ENCODE data around the gene RUFY1.
"Not testable (repeated sequence)": the region's sequence is repeated elsewhere in the genome, so short reads cannot be mapped to it uniquely, and the experiment has no call there.

The RUFY1 gene

GRCh38 chr5:179550511-179551342, at the start of gene RUFY1:
RUFY1 (plus strand) TSS chr5:179550554; CDS start chr5:179550570, 16 bp downstream.
- H3K9me3 Mint-ChIP-seq = no peaks in the 10 kb centered on the region
- peaks cover 42% of the 10 kb centered on the region for H3K4me1 Mint-ChIP-seq (ENCODE audit: low read depth)
- peak; percentile 92 for DNase-seq
- no peaks in the 10 kb centered on the region for H3K27me3 Mint-ChIP-seq
- peak within 1 kb of the TSS; percentile 98 for H3K27ac Mint-ChIP-seq
- peaks cover 33% of the 10 kb centered on the region for H3K36me3 Mint-ChIP-seq (ENCODE audit: low read depth)
- peak within 1 kb of the TSS; percentile 96 for H3K4me3 Mint-ChIP-seq

GRCh38 chr5:179501997-179502396, 48.4 kb upstream of the RUFY1 start:
- not testable (repeated sequence) for DNase-seq; H3K9me3 Mint-ChIP-seq; H3K4me1 Mint-ChIP-seq (ENCODE audit: low read depth); H3K36me3 Mint-ChIP-seq (ENCODE audit: low read depth); H3K4me3 Mint-ChIP-seq; H3K27ac Mint-ChIP-seq; H3K27me3 Mint-ChIP-seq

- H3K4me3 Mint-ChIP-seq = not testable (repeated sequence)
These were observed 47.9 kb upstream of the RUFY1 start for GRCh38 chr5:179502420-179502819.

GRCh38 chr5:179504191-179504590, 46.2 kb upstream of the RUFY1 start:
- DNase-seq = no peak
- no peak overlapping the region for H3K27ac Mint-ChIP-seq
- no peak overlapping the region for H3K4me3 Mint-ChIP-seq
- H3K36me3 Mint-ChIP-seq (ENCODE audit: low read depth) = no peaks in the 10 kb centered on the region
- H3K4me1 Mint-ChIP-seq (ENCODE audit: low read depth) = peaks cover 2% of the 10 kb centered on the region
- H3K27me3 Mint-ChIP-seq = no peaks in the 10 kb centered on the region
- no peaks in the 10 kb centered on the region for H3K9me3 Mint-ChIP-seq

More at GRCh38 chr5:179502420-179502819, 47.9 kb upstream of the RUFY1 start:
- H3K27ac Mint-ChIP-seq; H3K27me3 Mint-ChIP-seq; H3K9me3 Mint-ChIP-seq; H3K36me3 Mint-ChIP-seq (ENCODE audit: low read depth); H3K4me1 Mint-ChIP-seq (ENCODE audit: low read depth); DNase-seq: not testable (repeated sequence)

- no peaks in the 10 kb centered on the region for H3K36me3 Mint-ChIP-seq (ENCODE audit: low read depth)
- no peaks in the 10 kb centered on the region for H3K27me3 Mint-ChIP-seq
- H3K4me3 Mint-ChIP-seq = no peak overlapping the region
- H3K4me1 Mint-ChIP-seq (ENCODE audit: low read depth) = peaks cover 5% of the 10 kb centered on the region
- no peak overlapping the region for H3K27ac Mint-ChIP-seq
- no peak for DNase-seq
- no peaks in the 10 kb centered on the region for H3K9me3 Mint-ChIP-seq
These were observed 45.6 kb upstream of the RUFY1 start for GRCh38 chr5:179504600-179505396.

- Mint-ChIP-seq H3K36me3 (ENCODE audit: low read depth) (no peaks in the 10 kb centered on the region), H3K9me3 (no peaks in the 10 kb centered on the region), H3K27me3 (no peaks in the 10 kb centered on the region), H3K27ac (no peak overlapping the region), H3K4me1 (ENCODE audit: low read depth) (peaks cover 5% of the 10 kb centered on the region), H3K4me3 (no peak overlapping the region)
- no peak for DNase-seq
These were observed 44.6 kb upstream of the RUFY1 start for GRCh38 chr5:179505636-179506261.

GRCh38 chr5:179509239-179509638, 41.1 kb upstream of the RUFY1 start:
- no peak for DNase-seq
- Mint-ChIP-seq H3K27me3 (peaks cover 3% of the 10 kb centered on the region), H3K4me3 (no peak overlapping the region), H3K27ac (no peak overlapping the region), H3K36me3 (ENCODE audit: low read depth) (no peaks in the 10 kb centered on the region), H3K9me3 (no peaks in the 10 kb centered on the region), H3K4me1 (ENCODE audit: low read depth) (peaks cover 5% of the 10 kb centered on the region)

GRCh38 chr5:179509845-179510244, 40.5 kb upstream of the RUFY1 start:
- Mint-ChIP-seq H3K27me3 (peaks cover 3% of the 10 kb centered on the region), H3K4me3 (no peak overlapping the region)

GRCh38 chr5:179512452-179513000, 37.8 kb upstream of the RUFY1 start:
- H3K36me3 Mint-ChIP-seq (ENCODE audit: low read depth) = no peaks in the 10 kb centered on the region
- peaks cover 5% of the 10 kb centered on the region for H3K4me1 Mint-ChIP-seq (ENCODE audit: low read depth)
- H3K27ac Mint-ChIP-seq = no peak overlapping the region
- no peak overlapping the region for H3K4me3 Mint-ChIP-seq
- H3K27me3 Mint-ChIP-seq = peaks cover 9% of the 10 kb centered on the region
- no peaks in the 10 kb centered on the region for H3K9me3 Mint-ChIP-seq
- no peak for DNase-seq

More at GRCh38 chr5:179509845-179510244, 40.5 kb upstream of the RUFY1 start:
- no peaks in the 10 kb centered on the region for H3K9me3 Mint-ChIP-seq
- no peaks in the 10 kb centered on the region for H3K36me3 Mint-ChIP-seq (ENCODE audit: low read depth)
- H3K4me1 Mint-ChIP-seq (ENCODE audit: low read depth) = peaks cover 5% of the 10 kb centered on the region
- H3K27ac Mint-ChIP-seq = no peak overlapping the region
- DNase-seq = no peak

- not testable (repeated sequence) for H3K27me3 Mint-ChIP-seq; H3K4me1 Mint-ChIP-seq (ENCODE audit: low read depth); H3K9me3 Mint-ChIP-seq; H3K27ac Mint-ChIP-seq; H3K36me3 Mint-ChIP-seq (ENCODE audit: low read depth); H3K4me3 Mint-ChIP-seq; DNase-seq
These were observed 34.9 kb upstream of the RUFY1 start for GRCh38 chr5:179515501-179515900.

- H3K27me3 Mint-ChIP-seq = peaks cover 9% of the 10 kb centered on the region
- no peak for DNase-seq
- no peak overlapping the region for H3K27ac Mint-ChIP-seq
- H3K9me3 Mint-ChIP-seq = no peaks in the 10 kb centered on the region
- H3K4me3 Mint-ChIP-seq = no peak overlapping the region
- H3K4me1 Mint-ChIP-seq (ENCODE audit: low read depth) = no peaks in the 10 kb centered on the region
- H3K36me3 Mint-ChIP-seq (ENCODE audit: low read depth) = no peaks in the 10 kb centered on the region
These were observed 34.1 kb upstream of the RUFY1 start for GRCh38 chr5:179516221-179516620.

- DNase-seq; H3K36me3 Mint-ChIP-seq (ENCODE audit: low read depth); H3K4me3 Mint-ChIP-seq; H3K27me3 Mint-ChIP-seq; H3K9me3 Mint-ChIP-seq; H3K27ac Mint-ChIP-seq; H3K4me1 Mint-ChIP-seq (ENCODE audit: low read depth): not testable (repeated sequence)
These were observed 32.6 kb upstream of the RUFY1 start for GRCh38 chr5:179517746-179518145.

- H3K36me3 Mint-ChIP-seq (ENCODE audit: low read depth); DNase-seq; H3K27me3 Mint-ChIP-seq; H3K27ac Mint-ChIP-seq; H3K4me3 Mint-ChIP-seq; H3K9me3 Mint-ChIP-seq; H3K4me1 Mint-ChIP-seq (ENCODE audit: low read depth): not testable (repeated sequence)
These were observed 32.0 kb upstream of the RUFY1 start for GRCh38 chr5:179518369-179518768.

- not testable (repeated sequence) for H3K4me1 Mint-ChIP-seq (ENCODE audit: low read depth); H3K27me3 Mint-ChIP-seq; H3K4me3 Mint-ChIP-seq; DNase-seq; H3K27ac Mint-ChIP-seq; H3K36me3 Mint-ChIP-seq (ENCODE audit: low read depth); H3K9me3 Mint-ChIP-seq
These were observed 30.8 kb upstream of the RUFY1 start for GRCh38 chr5:179519416-179520070.
